T-helper 2 cell (primary cell): ENCODE results near the gene ZSWIM6.
"Not testable (repeated sequence)": the region's sequence is repeated elsewhere in the genome, so short reads cannot be mapped to it uniquely, and the experiment has no call there.

Experiments used
- DNase-seq, 5 experiments: peaks; one replicate each; pipeline versions ENCODE4 v3.0.0 to v3.0.0-alpha.2; 2012 to 2022

ZSWIM6 gene

GRCh38 chr5:61408476-61409168, 76.6 kb downstream of the ZSWIM6 start:
- peak; percentile 95 to 98 (median 96) for DNase-seq

DNA sequence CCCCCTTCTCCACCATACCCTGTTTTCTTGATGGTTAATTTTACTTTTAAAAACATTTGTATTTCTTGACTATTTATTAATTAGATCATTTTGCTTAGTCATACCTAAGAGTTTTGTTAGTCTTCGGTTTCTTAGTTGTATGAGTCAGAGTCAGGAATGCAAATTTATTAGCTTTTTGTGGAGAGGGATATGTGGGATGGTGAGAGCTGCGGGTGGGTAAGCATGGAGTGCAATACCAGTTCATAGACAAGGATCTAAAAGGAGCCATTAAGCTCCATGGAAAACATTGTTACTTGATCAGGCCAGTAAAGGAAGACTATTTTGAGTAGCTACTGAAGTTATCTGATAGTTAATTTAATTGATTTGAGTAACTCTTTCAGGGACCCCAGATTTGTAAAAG, 77.5 kb downstream of the ZSWIM6 start:
- no peak for DNase-seq

DNA sequence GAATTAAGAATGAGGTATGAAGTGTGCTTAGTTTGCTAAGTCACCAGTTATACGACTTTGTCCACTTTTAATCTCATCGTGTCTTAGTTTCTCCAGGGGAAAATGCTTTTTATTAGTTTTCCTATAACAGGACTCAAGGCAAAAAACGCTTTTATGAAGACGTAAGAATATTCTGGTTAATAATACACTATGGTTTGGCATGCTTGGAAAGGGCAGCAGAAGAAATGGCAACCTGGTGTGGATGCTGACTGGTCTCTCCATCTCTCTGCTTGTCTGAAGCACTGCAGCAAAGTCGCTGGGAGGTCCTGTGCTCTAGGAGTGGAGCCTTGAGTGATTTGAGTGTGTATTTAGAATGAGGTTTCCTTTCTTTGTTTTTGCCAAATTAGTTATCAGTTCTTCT, 78.8 kb downstream of the ZSWIM6 start:
- DNase-seq: no peak

- DNase-seq: no peak
Observed at GRCh38 chr5:61412361-61412760, 80.3 kb downstream of the ZSWIM6 start.

GRCh38 chr5:61413205-61413604, 81.1 kb downstream of the ZSWIM6 start:
- DNase-seq: not testable (repeated sequence)

- no peak for DNase-seq
Observed at GRCh38 chr5:61414806-61415205, 82.7 kb downstream of the ZSWIM6 start.

DNA sequence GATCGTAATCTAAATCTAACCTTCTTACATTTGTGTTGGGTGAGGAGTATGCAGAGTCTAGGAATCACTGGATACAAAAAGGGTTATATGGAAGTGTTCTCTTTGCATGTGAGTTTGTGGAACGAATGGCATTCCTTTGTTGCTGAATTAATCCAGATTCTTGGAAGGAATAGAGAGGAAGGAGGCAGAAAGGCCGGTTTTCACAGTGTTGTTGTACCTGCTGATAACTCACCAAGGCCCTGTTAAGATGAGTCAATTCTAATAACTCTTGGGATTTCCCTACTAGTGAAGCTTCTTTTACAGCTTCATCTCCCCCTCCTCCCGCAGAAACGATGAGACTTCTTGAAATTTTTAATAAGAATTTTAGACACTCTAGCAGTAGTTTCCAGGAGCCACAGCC, 84.0 kb downstream of the ZSWIM6 start:
- DNase-seq: peak in 1 of 5 experiments; percentile 7

- DNase-seq: no peak
Observed at GRCh38 chr5:61416420-61416819, 84.4 kb downstream of the ZSWIM6 start.

DNA sequence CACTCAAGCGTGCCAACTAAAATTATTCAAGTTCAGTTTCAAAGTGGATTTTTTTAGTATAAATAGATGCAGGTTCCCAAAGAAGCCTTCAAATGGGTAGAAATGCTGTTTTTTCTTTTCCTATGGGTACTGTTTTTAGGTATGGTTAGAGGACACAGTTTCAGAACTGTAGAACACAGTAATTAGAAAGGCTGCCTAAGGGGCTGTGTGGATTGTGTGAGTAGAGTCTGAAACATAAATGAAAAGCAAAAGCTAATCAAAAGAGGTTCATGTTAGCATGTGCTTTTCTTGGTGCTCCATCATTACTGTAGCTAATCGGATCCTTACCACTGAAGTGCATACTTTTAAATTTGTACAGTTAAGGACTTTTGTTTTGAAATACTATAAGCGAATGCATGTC, 85.3 kb downstream of the ZSWIM6 start:
- no peak for DNase-seq

- no peak for DNase-seq
Observed at GRCh38 chr5:61417851-61418250, 85.8 kb downstream of the ZSWIM6 start.

DNA sequence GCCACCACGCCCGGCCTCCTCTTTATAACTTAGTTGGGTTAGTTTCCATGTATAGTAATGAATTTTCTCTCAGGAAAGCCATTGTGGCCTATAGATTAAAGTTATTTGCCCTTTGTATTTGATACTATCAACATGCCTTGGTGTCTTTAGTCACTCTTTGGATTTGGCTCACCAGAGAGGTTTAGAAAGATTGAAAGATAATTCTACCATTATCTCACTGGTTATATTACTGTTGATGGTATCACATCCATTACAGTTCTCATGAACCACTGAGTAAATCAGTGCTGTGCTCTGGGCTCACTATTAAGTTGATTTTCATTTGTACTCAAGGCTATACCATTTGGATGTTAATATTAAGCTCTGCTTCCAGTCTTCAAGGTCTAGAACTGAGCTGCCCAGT, 87.0 kb downstream of the ZSWIM6 start:
- DNase-seq: peak in 1 of 5 experiments; percentile 56

GRCh38 chr5:61420016-61420415, 88.0 kb downstream of the ZSWIM6 start:
- no peak for DNase-seq

DNA sequence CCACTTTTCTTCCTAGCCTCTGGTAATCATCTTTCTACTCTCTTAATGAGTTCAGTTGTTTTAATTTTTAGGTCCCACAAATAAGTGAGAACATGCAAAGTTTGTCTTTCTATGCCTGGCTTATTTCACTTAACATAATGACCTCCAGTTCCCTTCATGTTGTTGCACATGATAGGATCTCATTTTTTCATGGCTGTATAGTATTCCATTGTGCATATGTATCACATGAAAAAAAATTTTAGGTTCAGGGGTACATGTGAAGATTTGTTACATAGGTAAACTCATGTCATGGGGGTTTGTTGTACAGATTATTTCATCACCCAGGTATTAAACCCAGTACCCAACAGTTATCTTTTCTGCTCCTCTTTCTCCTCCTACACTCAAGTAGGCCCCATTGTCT, 89.2 kb downstream of the ZSWIM6 start:
- DNase-seq: not testable (repeated sequence)

- DNase-seq: peak in 1 of 5 experiments; percentile 47
Observed at GRCh38 chr5:61423487-61424145, 91.6 kb downstream of the ZSWIM6 start.

DNA sequence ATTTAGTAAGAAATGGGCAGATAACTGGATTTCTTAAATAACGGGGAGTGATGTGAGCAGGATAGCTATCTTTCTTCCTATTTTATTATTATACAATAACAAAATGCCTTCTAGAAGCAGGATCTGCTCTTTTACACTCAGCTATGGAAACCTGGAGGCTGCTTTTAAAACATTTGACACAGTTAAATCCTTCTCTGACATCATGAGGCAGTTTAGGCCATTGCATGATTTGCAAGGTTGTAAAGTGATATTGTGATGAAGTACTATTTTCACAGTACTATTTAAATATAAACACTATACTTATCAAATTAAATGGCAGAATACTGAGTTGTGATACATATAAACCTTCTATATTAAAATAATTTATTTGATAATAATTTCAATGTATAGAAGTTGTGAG, 93.9 kb downstream of the ZSWIM6 start:
- DNase-seq: no peak

- DNase-seq: no peak
Observed at GRCh38 chr5:61429906-61430305, 97.8 kb downstream of the ZSWIM6 start.

DNA sequence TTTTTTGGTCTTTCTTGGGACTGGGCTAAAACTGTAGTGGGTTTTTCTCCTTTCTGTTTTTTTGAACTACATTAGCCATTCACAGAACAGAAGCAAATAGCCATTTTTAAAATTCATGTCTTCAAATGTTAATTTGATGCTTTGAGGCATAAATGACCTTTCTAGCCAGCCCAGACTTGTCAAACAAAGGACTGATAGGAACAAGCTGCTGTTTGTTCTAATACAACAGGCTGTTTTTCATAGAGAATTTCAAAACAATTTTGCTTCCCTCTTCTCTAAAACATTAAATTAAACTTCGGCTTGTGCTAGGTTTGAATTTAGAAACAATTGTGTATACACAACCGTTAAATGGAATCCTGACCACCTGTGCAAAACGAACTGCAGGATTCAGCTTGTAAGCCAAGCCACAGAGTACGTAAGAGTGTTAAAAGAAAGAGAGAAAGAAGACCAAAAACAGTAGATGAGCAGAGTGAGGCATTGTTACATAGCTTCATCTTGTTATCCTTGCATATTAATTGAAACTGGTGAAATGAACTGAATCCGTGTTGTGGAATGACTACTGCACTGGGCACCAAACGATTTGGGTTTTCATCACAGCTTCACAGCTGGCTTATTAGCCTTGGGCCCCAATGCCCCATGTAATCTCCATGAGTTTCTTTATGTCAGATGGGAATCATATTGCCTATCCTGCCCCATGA, 100.0 kb downstream of the ZSWIM6 start:
- no peak for DNase-seq

- no peak for DNase-seq
Observed at GRCh38 chr5:61435368-61435767, 103.3 kb downstream of the ZSWIM6 start.

DNA sequence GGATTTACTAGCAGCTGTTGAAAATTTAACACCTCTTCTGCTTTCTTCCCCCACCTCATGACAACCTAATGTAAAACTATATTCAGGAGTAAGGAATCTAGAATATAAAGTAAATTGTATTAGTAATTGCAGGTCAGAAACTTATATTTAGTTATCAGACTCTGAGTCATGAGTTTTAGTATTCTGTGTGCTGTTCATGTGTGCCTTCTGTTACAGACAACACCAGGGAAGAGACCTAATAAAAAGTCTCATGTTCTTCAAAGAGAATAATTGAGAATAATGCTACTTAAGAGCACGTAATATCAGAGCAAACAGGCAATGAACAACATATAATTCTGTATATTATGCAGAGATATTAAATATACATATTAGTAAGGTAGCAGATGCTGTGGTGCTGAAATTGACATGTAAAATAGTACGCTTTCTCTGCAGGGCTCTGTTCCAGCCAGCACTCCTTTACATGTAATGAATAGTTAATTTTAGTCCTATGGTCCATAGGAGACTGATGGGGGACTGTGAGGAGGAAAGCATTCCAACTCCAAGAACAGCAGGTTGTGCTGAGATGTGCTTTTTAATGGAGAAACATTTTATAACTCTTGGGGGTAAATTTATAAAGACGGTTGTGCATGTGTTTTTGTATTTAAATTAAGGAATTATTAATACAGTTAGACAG, 106.4 kb downstream of the ZSWIM6 start:
- no peak for DNase-seq

GRCh38 chr5:61440086-61440485, 108.0 kb downstream of the ZSWIM6 start:
- DNase-seq: no peak

DNA sequence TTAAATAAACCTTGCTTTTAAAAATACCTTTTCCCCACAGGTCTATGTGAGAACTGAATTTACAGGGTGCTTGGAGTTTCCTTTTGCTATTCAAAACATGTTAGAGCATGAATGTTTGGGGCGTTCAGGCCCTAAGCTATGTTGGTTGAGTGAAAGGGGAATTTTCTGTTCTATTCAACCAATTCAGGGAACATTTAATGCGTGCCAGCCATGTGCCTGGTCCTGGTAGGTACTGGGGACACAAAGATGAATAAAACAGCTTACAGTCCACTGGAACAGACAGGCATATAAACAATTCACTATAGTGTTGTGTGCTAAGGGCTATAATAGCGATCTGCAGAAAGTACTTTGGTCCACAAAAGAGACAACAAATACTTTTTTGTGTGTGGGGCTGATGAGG, 108.5 kb downstream of the ZSWIM6 start:
- no peak for DNase-seq

GRCh38 chr5:61441742-61442141, 109.7 kb downstream of the ZSWIM6 start:
- no peak for DNase-seq

DNA sequence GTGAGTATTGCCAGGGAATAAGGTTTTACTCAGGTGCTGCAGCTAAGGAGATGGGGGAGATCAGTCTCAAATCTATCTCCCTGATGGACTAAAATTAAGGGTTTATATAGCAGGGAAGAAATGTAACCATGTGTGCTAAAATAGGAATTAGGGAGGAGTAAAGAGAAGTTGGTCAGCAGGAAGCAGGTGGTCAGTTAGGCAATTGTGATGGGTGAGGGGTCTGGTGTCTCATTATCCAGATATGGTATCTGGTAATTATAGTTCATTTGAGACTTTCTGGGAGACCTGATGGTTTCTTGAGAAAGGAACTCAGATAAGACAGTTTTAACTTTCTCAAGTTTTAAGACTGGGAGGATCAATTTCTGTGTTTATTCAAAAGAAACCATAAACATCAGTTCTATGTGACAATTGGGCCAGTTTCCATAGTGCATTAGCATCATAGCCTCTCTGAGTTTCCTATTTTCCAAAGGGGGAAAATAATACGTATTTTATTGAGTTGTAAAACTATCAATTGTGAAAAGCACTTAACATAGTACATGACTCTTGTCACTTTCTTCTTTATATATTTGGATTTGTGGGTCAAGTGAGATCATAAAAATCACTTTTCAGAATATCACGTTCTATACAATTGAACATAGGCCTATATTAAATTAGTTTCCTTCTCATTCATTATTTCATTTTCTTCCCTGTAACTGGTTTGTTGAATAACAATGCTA, 115.9 kb downstream of the ZSWIM6 start:
- no peak for DNase-seq
